Suprapubic skin (tissue), 2 donors: ENCODE results near the gene UBE2A.

Source experiments
- EP300 ChIP-seq: sonication (generic); formaldehyde crosslinking; IDR thresholded peaks from one replicate; pipeline ENCODE4 v1.6.1; 2017; ENCODE audit warnings: antibody characterized with exemption
- POLR2A ChIP-seq, 2 donors: fragments of 450-650 bp; IDR thresholded peaks; one replicate each; pipeline ENCODE4 v1.6.1; 2017; ENCODE audit warnings: antibody characterized with exemption in 2 of 2, mild to moderate bottlenecking in 2 of 2, moderate library complexity in 2 of 2

DNA sequence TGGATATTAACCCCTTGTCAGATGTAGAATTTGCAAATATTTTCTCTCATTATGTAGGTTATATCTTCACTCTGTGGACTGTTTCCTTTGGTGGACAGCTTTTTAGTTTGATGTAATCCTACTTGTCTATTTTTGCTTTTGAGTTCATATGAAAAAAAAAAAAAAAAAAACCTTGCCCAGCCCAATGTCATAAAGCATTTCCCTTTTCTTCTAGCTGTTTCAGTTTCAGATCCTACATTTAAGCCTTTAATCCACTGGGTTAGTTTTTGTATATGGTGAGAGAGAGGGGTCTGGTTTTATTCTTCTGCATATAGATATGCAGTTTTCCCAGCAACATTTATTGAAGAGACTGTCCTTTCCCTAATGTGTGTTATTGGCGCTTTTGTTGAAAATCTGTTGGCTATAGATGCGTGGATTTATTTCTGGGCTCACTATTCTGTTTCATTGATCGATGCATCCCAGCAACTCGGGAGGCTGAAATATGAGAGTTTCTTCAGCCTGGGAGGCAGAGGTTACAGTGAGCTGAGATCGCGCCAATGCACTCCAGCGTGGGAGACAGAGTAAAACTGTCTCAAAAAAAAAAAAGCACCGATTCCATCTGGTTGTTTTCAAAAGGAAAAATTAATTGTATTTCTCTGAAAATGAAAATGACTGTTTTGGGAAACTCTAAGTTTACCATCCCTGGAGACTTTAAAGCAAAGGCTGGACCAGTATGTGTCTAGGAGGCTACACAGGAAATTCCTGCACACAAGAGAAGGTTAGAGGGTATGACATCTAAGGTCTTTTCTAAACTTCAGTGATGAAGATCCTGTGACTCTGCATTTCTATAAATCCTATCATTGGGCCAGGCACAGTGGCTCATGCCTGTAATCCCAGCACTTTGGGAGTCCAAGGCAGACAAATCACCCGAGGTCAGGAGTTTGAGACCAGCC lies 44.8 kb upstream of the UBE2A start:
- TF ChIP-seq POLR2A (IDR thresholded peaks at IDR 0.05) (no peak), EP300 (no peak)
